GM23248 (cell line): ENCODE data around the gene TRAPPC11. TPM values are rescaled to one million over a fixed set of nuclear protein-coding genes. Genes with fewer than 3 reads are reported as not detected.

ENCODE experiments used
- DNase-seq: peaks from one replicate; pipeline ENCODE4 v3.0.0-alpha.2; 2015
- H2AFZ ChIP-seq: fragments of 200-600 bp; sonication (generic); 2 replicates; pipeline ENCODE4 v1.6.1; 2016; ENCODE audit warnings: antibody characterized with exemption
- H3F3A ChIP-seq: fragments of 200-600 bp; sonication (generic); 2 replicates; pipeline ENCODE4 v1.6.1; 2016; ENCODE audit warnings: mild to moderate bottlenecking, antibody characterized with exemption, mixed run types; ENCODE audit not compliant: insufficient read depth
- H3K27ac ChIP-seq: fragments of 200-600 bp; sonication (generic); 2 replicates; pipeline ENCODE4 v1.5.1; 2016; ENCODE audit warnings: mild to moderate bottlenecking
- H3K27me3 ChIP-seq: fragments of 200-600 bp; sonication (generic); replicated peaks from 2 replicates; pipeline ENCODE4 v1.6.1; 2016; ENCODE audit warnings: mild to moderate bottlenecking; ENCODE audit not compliant: insufficient read depth
- H3K36me3 ChIP-seq: fragments of 200-600 bp; sonication (generic); 2 replicates; pipeline ENCODE4 v1.6.1; 2016; ENCODE audit warnings: low read depth, mild to moderate bottlenecking
- H3K4me1 ChIP-seq: fragments of 200-600 bp; sonication (generic); 2 replicates; pipeline ENCODE4 v1.6.1; 2016; ENCODE audit warnings: mild to moderate bottlenecking; ENCODE audit not compliant: insufficient read depth
- H3K4me2 ChIP-seq: fragments of 200-600 bp; sonication (generic); one replicate; pipeline ENCODE4 v1.6.1; 2016; ENCODE audit warnings: mild to moderate bottlenecking; ENCODE audit not compliant: unreplicated experiment
- H3K4me3 ChIP-seq: fragments of 200-600 bp; sonication (generic); 2 replicates; pipeline ENCODE4 v1.5.1; 2016; ENCODE audit warnings: mild to moderate bottlenecking
- H3K79me2 ChIP-seq: fragments of 200-600 bp; sonication (generic); 2 replicates; pipeline ENCODE4 v1.6.1; 2016; ENCODE audit warnings: mild to moderate bottlenecking; ENCODE audit not compliant: insufficient read depth
- H3K9ac ChIP-seq: fragments of 200-600 bp; sonication (generic); 2 replicates; pipeline ENCODE4 v1.6.1; 2016; ENCODE audit warnings: mild to moderate bottlenecking
- H3K9me2 ChIP-seq: fragments of 200-600 bp; sonication (generic); 2 replicates; pipeline ENCODE4 v1.6.1; 2016; ENCODE audit warnings: mixed run types, mild to moderate bottlenecking, moderate library complexity; ENCODE audit not compliant: insufficient read depth
- H3K9me3 ChIP-seq: fragments of 200-600 bp; sonication (generic); one replicate; pipeline ENCODE4 v1.6.1; 2017; ENCODE audit warnings: low read depth
- H4K20me1 ChIP-seq: fragments of 200-600 bp; sonication (generic); 2 replicates; pipeline ENCODE4 v1.6.0; 2016; ENCODE audit not compliant: insufficient read depth
- EZH2 ChIP-seq: fragments of 200-600 bp; sonication (generic); IDR thresholded peaks from 2 replicates; pipeline ENCODE4 v1.6.1; 2018; ENCODE audit warnings: antibody characterized with exemption, mild to moderate bottlenecking; ENCODE audit not compliant: insufficient read depth, poor library complexity, severe bottlenecking
- EZH2phosphoT487 ChIP-seq: fragments of 200-600 bp; sonication (generic); IDR thresholded peaks from 2 replicates; pipeline ENCODE4 v1.6.1; 2018; ENCODE audit warnings: antibody characterized with exemption, moderate library complexity, mild to moderate bottlenecking, low read depth; ENCODE audit not compliant: insufficient read depth
- WGBS, 2 experiments: methylation state at CpG; one replicate each; pipeline ENCODE4 v1.1.6; 2015 to 2017; ENCODE audit warnings: low lambda C conversion rate in 2 of 2, low coverage in 1 of 2; ENCODE audit errors: missing lambda C conversion rate in 2 of 2; 5-methylcytosine and 5-hydroxymethylcytosine counted together
- in situ Hi-C: fragments of 300-500 bp; cut with MboI; formaldehyde crosslinking; loops from 2 replicates; pipeline ENCODE4 v1.15.0; 2020
- polyA plus RNA-seq: library from polyadenylated mRNA; unstranded; fragments of >200 nt; fragmentation: Nextera tagmentation; extraction: Ambion mirVana; gene quantifications from 2 replicates; pipeline ENCODE4 v1.2.1, GENCODE V29; 2016
- total RNA-seq: library from RNA; depleted of rRNA; stranded (reverse); fragments of >200 nt; shearing (Covaris generic); gene quantifications from 2 replicates; pipeline ENCODE4 v1.2.3, GENCODE V29; 2014

The TRAPPC11 gene
- total and polyA plus RNA-seq, 2 experiments from 2014 or later, result 17.2 to 33.9 TPM

DNA sequence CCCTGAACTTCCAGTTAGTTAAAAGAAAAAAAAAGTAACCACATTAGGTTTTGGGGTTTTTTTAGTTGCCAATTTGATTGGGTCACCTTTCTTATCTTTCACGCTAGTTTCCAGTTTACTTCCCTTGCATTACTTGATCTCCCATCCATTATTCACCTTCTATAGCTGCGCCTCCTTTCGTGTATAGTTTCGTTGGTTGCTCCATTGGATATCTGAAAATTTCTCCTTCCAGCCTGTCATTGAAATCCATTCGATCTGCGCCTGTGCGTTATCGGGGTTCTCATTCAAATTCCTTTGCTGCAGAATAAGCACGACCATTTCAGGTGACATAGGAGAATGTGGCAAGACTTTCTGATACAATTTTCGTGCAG lies 764 bp downstream of the TRAPPC11 start:
- peak overlapping the region; percentile 90 for H2AFZ ChIP-seq
- peak overlapping the region; percentile 97 for H3K9ac ChIP-seq
- H3F3A ChIP-seq, result peaks cover 12% of the 10 kb centered on the region; the same call in 1 of the 2 replicates
- no peaks in the 10 kb centered on the region for H3K27me3 ChIP-seq
- in situ Hi-C loops, result no loop called here
- peak; percentile 46 for DNase-seq
- H3K79me2 ChIP-seq, result peaks cover 92% of the 10 kb centered on the region
- 2 to 4% methylated on average over 10 of the region's 10 CpGs for WGBS, 2 experiments
- H3K27ac ChIP-seq, result peak overlapping the region; percentile 88
- peak overlapping the region; percentile 85 for H3K4me3 ChIP-seq
- TF ChIP-seq EZH2phosphoT487 (no peak), EZH2 (no peak)
- H3K9me2 ChIP-seq, result no peaks in the 10 kb centered on the region
- no peaks in the 10 kb centered on the region for H3K9me3 ChIP-seq
- peak overlapping the region; percentile 98 for H3K4me2 ChIP-seq
- peaks cover 18% of the 10 kb centered on the region; the same call in 1 of the 2 replicates for H3K4me1 ChIP-seq
- H4K20me1 ChIP-seq, result no peaks in the 10 kb centered on the region
- H3K36me3 ChIP-seq, result no peaks in the 10 kb centered on the region

GRCh38 chr4:183666088-183666487 lies 7.0 kb downstream of the TRAPPC11 start:
- no peak for TF ChIP-seq EZH2
- TF ChIP-seq EZH2phosphoT487, result no peak
- peaks cover 52% of the 10 kb centered on the region for H3K36me3 ChIP-seq
- H3K4me3 ChIP-seq, result no peak overlapping the region
- H3K27ac ChIP-seq, result no peak overlapping the region
- H2AFZ ChIP-seq, result no peak overlapping the region
- peaks cover 53% of the 10 kb centered on the region for H3K79me2 ChIP-seq
- no peak overlapping the region for H3K9ac ChIP-seq
- WGBS, 2 experiments, result 96 to 100% methylated on average over 1 of the region's 1 CpG
- H3K9me3 ChIP-seq, result no peaks in the 10 kb centered on the region
- no peaks in the 10 kb centered on the region for H3K9me2 ChIP-seq
- H3F3A ChIP-seq, result no peaks in the 10 kb centered on the region
- no peaks in the 10 kb centered on the region for H4K20me1 ChIP-seq
- in situ Hi-C loops, result no loop called here
- H3K27me3 ChIP-seq, result no peaks in the 10 kb centered on the region
- DNase-seq, result no peak
- H3K4me2 ChIP-seq, result no peak overlapping the region
- no peaks in the 10 kb centered on the region for H3K4me1 ChIP-seq

GRCh38 chr4:183670251-183670650 lies 11.2 kb downstream of the TRAPPC11 start:
- in situ Hi-C loops, result no loop called here
- no peak for DNase-seq
- H3K9me3 ChIP-seq, result no peaks in the 10 kb centered on the region
- H3K4me1 ChIP-seq, result peaks cover under 1% of the 10 kb centered on the region; the same call in 1 of the 2 replicates
- no peaks in the 10 kb centered on the region for H3K27me3 ChIP-seq
- H3K36me3 ChIP-seq, result peaks cover 66% of the 10 kb centered on the region
- no peaks in the 10 kb centered on the region for H3K9me2 ChIP-seq
- H3F3A ChIP-seq, result no peaks in the 10 kb centered on the region
- H3K4me3 ChIP-seq, result no peak overlapping the region
- H3K27ac ChIP-seq, result no peak overlapping the region
- no peak overlapping the region for H3K9ac ChIP-seq
- TF ChIP-seq EZH2, result no peak
- TF ChIP-seq EZH2phosphoT487, result no peak
- peaks cover 15% of the 10 kb centered on the region; the same call in 1 of the 2 replicates for H3K79me2 ChIP-seq
- H3K4me2 ChIP-seq, result no peak overlapping the region
- WGBS, 2 experiments, result 81 to 85% methylated on average over 3 of the region's 3 CpGs
- H4K20me1 ChIP-seq, result no peaks in the 10 kb centered on the region
- no peak overlapping the region for H2AFZ ChIP-seq

GRCh38 chr4:183670960-183671555 lies 12.0 kb downstream of the TRAPPC11 start:
- H3K9me3 ChIP-seq, result no peaks in the 10 kb centered on the region
- 90 to 94% methylated on average over 12 of the region's 12 CpGs for WGBS, 2 experiments
- H3K4me2 ChIP-seq, result no peak overlapping the region
- no peaks in the 10 kb centered on the region for H4K20me1 ChIP-seq
- TF ChIP-seq EZH2 (no peak), EZH2phosphoT487 (no peak)
- peaks cover 60% of the 10 kb centered on the region for H3K36me3 ChIP-seq
- H3F3A ChIP-seq, result no peaks in the 10 kb centered on the region
- no peak overlapping the region for H3K9ac ChIP-seq
- H3K79me2 ChIP-seq, result peaks cover 7% of the 10 kb centered on the region; the same call in 1 of the 2 replicates
- no peaks in the 10 kb centered on the region for H3K9me2 ChIP-seq
- no peak overlapping the region for H3K27ac ChIP-seq
- no peaks in the 10 kb centered on the region for H3K27me3 ChIP-seq
- H2AFZ ChIP-seq, result no peak overlapping the region
- DNase-seq, result no peak
- in situ Hi-C loops, result no loop called here
- no peak overlapping the region for H3K4me3 ChIP-seq
- H3K4me1 ChIP-seq, result peaks cover 5% of the 10 kb centered on the region; the same call in 1 of the 2 replicates
